Prostate gland (tissue), 2 donors: ENCODE measurements around the gene ALK.

Experiments
- CTCF ChIP-seq, 4 experiments: fragments of 200-600 bp in 2 of 4; fragments of 450-650 bp in 2 of 4; sonication (generic) in 2 of 4; IDR thresholded peaks; 1 replicate in 3 of 4; 2 replicates in 1 of 4; pipeline ENCODE4 v1.5.1; 2016 to 2019; ENCODE audit warnings: antibody characterized with exemption in 4 of 4, mild to moderate bottlenecking in 2 of 4, moderate library complexity in 2 of 4
- POLR2A ChIP-seq: fragments of 450-650 bp; IDR thresholded peaks from one replicate; pipeline ENCODE4 v1.6.1; 2016; ENCODE audit warnings: antibody characterized with exemption, mild to moderate bottlenecking
- POLR2AphosphoS5 ChIP-seq: sonication (generic); formaldehyde crosslinking; IDR thresholded peaks from one replicate; pipeline ENCODE4 v1.6.1; 2017; ENCODE audit warnings: antibody characterized with exemption

GRCh38 chr2:29802986-29803385, 118.4 kb downstream of the ALK start:
- TF ChIP-seq CTCF (IDR thresholded peaks at IDR 0.05): no peak
- TF ChIP-seq POLR2A: no peak
- TF ChIP-seq POLR2AphosphoS5: no peak
